Prostate gland (tissue), 2 donors: ENCODE data around the gene THRSP.

Experiments used
- CTCF ChIP-seq, 4 experiments: fragments of 200-600 bp in 2 of 4; fragments of 450-650 bp in 2 of 4; sonication (generic) in 2 of 4; IDR thresholded peaks; 1 replicate in 3 of 4; 2 replicates in 1 of 4; pipeline ENCODE4 v1.5.1; 2016 to 2019; ENCODE audit warnings: antibody characterized with exemption in 4 of 4, mild to moderate bottlenecking in 2 of 4, moderate library complexity in 2 of 4
- POLR2A ChIP-seq: fragments of 450-650 bp; IDR thresholded peaks from one replicate; pipeline ENCODE4 v1.6.1; 2016; ENCODE audit warnings: antibody characterized with exemption, mild to moderate bottlenecking

GRCh38 chr11:78099666-78100065 is 36.0 kb downstream of the THRSP start:
- TF ChIP-seq CTCF (IDR thresholded peaks at IDR 0.05): no peak
- TF ChIP-seq POLR2A: no peak
